HG03460 (cell line): ENCODE measurements around the gene DVL1.

ENCODE experiments used
- ATAC-seq: cut with Tn5 transposase; IDR thresholded peaks from one replicate; pipeline ENCODE4 v1.9.1; 2021; ENCODE audit not compliant: unreplicated experiment

Gene DVL1

DNA sequence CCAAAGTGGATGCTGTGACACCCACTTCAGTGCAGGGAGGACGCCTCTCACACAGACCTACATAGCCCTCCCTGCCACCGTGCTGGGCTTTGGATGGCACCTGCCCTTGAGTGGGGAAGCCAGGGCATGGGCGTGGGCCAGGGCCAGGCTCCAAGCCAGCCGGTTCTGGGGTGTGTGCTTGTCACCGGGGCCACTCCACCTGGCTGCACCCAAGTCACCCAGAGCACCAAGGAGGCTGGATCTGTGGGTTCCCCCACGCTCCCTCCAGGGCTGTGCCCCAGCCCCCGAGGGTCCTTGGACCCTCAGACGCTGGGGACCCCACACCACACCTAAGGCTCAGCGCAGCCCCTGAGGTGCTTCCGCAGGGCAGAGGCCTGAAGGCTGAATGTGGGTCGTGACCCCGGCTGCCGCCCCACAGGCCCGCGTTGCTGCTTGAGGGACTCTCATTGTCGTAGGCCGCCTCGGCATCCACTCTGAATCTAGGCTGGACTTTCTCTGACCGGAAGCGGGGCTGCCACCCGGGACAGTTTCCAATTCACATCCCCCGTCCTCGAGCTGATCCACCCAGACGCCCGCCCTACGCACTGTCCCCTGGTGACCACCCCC lies 7.7 kb upstream of the DVL1 start:
- no peak for ATAC-seq

DNA sequence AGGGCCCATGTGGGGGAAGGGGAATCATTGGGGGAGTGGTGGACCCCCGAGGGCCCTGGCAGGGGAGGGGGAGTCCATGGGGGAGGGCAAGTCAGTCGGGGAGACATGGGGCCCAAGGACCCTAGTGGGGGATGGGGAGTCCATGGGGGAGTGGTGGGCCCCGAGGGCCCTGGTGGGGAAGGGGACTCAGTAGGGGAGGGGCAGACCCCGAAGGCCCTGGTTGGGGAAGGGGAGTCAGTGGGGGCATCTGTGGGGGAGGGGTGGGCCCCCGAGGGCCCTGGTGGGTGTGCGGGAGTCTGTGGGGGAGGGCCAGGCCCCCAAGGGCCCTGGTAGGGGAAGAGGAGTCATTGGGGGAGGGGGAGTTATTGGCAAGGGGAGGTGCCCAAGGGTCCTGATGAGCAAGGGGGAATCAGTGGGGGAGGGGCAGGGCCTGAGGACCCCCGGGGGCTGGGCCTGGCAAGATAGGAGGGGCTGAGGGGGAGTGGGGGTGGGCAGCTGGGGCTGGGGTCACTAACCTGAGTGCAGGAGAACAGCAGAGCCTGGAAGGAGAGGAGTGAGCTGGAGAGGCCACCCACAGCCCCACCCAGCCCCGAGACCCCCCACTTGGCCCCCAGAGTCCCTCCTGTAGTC lies 7.1 kb upstream of the DVL1 start:
- no peak for ATAC-seq

DNA sequence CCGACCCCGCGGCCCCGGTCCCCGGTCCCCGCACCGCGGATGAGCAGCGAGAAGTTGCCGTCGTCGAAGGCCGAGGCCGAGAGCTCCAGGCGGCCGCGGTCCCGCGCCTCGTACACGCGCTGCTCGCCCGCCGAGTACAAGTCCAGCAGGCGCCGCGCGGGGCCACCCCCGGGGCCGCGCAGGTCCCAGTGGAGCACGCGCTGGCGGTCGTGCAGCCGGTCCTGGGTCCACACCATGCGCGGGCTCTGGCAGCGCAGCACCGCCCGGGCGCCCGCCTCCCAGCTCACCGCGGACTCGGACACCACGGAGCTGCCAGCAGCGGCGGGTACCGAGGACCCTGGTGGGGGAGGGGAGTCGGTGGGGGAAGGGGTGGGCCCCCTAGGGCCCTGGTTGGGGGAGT lies 6.2 kb upstream of the DVL1 start:
- ATAC-seq, result no peak

DNA sequence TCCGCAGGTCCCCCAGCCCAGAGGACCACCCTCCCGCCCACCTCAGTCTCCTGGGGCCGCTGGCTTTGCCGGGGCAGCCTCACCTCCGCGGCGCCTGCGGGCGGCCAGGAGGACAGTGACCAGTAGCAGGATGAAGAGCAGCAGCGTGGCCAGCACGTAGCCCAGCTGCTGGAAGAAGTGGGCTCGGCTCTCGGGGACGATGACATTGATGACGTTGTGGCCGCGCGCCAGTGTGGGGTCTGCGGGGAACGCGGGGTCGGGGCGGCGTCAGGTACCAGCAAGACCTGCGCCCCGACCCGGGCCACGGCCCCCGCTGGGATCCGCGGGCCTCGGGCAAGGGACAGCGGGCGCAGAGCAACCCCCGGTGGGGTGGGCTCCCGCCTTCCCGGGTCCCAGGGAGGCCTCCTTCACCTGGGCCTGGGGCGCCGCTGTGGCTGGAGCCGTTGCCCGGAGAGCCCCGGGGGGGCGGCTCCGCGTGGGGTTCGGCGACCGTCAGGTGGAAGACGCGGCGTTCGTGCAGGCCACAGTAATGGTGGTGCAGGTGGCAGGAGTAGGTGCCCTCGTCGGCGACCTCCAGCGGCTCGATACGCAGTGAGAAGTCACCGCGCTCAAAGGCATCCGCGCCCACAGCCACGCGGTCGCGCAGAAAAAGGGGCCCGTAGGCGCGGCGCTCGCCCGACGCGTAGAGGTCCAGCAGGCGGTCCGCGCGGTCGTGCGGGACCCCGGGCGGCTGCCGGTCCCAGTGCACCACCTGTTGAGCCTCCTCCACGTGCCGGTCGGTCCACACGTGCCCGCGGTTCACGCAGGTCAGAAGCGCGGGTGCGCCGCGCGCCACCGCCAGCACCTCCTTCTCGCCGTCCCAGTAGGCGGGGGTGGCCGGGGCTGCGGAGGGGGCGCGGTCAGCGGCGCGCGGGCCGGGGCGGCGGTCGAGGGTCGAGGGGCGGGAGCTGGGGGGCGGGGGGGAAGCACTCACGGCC lies 5.3 kb upstream of the DVL1 start:
- ATAC-seq, result no peak

DNA sequence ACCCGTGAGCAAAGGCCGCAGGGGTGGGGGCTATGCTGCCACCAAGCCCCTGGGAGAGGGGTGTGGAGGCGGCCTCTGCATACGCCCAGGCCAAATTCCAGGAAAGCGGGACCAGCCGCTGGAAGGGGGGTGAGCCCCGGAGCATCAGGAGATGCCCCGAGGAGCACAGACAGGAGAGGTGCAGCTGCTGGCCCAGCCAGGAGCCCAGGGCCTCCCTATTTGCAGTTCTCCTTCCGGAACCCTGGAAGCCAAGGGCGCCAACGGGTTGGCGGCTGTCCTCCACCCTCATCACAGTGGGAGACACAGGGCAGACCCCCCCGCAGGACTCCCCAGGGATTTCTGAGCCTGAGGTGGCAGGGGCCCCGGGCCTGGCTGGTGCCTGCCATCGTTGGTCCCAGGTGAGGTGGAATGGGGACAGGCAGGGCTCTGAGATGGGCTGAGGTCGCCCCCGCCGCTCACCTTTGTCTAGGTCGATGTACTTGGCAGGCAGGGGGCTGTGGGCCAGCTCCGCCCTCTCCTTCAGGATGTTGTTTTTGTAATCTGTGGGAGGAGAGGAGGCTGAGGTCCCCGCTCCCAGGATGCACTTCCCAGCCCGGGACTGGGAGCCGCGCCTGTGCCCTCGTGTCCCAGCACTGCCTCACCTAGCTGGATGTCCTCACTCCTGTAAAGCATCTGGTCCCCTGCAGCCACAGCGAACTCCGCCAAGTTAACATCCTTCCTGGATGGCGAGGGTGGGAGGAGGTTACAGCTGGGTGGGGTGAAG lies 4.4 kb upstream of the DVL1 start:
- no peak for ATAC-seq

DNA sequence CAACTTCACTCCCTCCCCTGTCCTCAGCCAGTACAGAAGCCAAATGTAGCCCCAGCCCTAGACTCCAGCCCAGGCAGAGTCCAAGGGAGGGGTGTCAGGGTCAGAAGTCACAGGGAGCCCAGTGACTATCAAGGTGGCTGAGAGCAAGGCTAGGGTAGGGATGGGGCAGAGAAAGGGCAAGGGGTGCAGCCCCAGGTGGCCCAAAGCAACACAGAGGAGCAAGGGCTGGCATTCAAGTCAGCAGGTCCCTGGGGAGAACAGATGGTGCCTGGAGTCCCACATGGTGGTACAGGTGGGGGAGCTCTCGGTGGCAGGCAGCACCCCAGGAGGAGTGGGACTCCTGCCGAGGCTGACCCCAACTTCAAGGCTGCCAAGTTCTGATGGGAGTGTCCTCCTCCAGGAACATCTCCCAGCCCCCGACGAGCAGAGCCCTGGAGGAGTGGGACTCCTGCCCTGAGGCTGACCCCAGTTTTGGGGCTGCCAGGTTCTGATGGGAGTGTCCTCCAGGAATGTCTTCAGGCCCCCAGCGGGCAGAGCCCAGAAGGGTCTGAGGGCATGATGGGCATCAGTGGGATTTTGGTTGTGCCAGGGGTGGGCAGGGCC lies 3.7 kb upstream of the DVL1 start:
- ATAC-seq, result no peak

DNA sequence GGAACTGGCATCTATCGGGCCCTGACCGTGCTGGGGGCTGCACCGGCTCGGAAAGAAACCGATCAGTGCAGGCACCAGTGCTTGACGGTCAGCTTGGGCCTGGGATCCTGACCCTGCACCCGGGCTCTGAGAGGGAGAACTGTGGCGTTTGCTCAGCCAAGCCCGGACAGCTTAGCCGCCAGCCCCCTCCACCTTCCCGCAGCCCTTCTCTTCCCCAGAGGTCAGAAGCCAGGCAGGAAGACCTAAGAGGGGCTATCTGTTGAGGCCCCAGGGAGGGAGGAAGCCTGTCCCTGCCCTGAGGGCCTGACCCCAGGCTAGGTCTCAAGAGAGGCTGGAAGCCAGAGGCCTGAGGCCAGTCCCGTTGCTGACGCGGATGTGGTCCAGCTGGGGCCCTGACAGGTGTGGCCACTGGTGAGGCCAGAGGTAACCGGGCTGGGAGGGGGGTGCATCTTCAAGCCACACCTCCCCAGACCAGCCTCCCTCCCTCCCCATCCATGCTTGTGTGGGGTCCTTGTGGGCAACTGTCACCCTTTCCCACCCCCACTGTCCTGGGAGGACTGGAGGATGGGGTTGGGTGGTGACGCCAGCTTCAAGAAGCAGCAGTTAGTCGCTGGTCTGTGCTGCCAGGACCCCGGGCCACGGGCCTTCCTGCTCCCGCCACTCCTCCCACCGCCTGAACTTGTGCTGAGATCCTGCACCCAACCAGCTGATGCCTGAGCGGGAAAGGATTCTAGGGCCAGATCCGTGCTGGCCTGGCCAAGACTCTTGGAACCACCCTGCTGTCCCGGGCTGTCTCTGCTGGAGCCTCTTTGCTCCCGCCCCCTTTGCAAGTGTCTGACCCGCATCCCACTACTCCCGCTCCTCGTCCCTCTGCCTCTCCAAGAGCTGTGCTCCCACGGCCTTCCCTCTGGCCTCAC lies 2.6 kb upstream of the DVL1 start:
- ATAC-seq, result no peak

DNA sequence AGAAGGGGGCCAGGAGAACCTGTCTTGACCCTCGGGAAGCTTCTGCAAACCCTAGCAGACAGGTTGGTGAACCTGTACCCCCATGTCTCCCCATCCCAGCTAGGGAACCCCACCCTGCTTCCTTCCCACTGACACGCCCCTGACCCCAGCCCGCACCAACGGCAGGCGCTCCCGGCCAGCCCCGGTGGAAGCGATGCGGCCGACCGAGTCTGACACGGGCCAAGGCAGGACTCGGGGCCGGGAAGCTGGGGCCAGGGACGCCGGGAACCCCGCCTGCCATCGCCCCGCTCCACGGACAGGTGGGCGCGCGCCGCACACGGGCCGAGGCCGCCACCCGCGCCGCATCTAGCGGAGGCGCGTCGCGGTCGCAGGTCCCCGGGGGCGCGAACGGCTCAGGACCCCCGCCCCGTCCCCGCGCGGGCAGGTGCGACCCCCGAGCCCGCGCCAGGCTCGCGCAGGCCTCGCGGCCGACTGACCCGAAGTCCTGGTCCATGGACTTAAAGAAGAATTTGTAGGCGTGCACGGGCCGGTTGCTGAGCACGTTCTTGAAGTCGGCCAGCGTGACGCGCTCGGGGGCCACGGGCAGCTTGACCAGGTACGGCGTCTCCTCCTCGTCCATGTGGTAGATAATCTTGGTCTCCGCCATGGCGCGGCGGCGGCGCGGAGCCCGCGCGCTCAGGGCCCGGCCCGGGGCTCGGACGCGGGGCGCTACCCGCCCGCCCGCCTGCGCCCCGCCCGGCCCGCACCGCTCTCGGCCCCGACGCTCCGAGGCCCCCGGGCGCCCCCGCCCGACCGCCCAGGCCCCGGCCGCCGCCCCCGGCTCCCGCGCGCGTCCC lies 580 bp downstream of the DVL1 start:
- ATAC-seq, result peak; percentile 30

DNA sequence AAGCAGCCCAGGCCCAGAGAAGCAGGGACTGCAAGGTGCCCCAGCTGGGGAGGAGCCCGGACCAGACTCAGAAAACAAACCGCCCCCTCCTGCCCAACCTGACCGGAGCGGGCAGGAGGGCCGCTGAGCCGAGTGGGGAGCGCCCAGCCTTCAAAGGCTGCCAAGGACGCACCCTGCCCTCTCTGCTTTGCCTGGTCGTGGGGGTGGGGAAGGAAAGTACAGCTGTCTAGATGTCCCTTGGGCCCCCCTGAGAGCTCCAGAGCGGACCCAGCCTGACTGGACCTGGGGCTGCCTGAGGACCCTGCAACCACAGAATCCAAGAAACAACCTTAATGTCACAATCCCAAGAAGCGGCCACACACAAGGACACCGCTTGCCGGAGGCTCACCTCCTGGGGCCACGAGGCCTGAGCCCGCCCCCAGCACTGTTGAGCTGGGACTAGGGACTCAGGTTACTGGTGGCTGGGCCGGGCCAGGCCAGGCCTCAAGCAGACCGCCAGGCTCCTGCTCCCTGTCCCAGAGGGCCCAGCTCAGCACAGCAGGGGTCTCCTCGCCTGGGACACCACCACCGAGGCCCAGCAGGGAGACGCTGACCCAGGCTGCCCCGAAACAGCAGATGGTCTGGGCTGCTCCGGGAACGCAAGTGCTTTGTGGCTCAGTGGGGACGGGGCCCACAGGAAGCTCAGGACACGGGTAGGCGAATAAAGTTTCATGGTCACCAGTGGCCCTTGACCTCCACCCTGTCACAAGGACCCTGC lies 1.4 kb downstream of the DVL1 start:
- ATAC-seq, result no peak

DNA sequence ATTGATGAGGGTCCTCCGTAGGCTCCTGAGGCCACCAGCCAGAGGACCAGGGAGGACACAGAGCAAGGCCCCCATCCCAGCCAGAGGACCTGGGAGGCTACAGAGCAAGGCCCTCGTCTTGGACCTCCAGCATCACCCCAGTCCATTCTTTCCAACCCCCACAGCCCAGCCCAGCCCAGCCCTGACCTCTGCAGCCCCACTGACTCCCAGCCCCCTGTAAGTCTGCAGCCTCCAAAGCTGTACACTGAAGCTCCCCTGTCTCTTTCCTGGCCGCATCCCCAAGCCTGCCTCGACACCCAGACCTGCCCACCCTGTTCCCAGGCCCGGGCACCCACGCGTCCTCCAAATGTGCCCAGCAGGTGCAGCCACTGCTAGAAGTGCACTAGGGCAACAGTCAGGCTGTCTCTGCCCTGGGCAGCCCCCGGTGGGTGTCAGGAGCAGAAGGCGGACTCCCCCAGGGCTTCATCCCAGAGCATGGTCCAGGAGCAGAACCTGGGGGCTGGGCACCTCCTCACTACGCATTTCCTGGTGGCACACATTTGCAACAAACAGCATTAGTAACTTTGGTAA lies 2.1 kb downstream of the DVL1 start:
- no peak for ATAC-seq

DNA sequence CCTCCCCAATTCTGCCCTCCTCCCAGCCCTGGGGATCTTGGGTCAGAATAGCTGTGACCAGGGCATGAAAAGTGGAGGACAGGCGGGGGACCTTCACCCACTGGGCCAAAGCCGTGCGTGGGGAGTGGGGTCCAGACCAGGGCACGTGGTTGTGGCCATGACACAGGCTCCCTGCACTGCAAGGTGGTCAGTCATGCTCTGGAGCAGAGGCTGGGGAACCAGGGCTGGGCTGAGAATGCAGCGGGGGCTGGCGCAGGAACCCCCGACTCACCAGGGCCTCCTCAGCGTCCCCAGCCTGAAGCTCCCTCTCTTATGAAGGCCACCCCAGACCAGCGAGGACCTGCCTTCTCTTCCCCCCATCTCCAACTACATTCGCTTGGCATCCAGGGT lies 2.7 kb downstream of the DVL1 start:
- ATAC-seq, result no peak

DNA sequence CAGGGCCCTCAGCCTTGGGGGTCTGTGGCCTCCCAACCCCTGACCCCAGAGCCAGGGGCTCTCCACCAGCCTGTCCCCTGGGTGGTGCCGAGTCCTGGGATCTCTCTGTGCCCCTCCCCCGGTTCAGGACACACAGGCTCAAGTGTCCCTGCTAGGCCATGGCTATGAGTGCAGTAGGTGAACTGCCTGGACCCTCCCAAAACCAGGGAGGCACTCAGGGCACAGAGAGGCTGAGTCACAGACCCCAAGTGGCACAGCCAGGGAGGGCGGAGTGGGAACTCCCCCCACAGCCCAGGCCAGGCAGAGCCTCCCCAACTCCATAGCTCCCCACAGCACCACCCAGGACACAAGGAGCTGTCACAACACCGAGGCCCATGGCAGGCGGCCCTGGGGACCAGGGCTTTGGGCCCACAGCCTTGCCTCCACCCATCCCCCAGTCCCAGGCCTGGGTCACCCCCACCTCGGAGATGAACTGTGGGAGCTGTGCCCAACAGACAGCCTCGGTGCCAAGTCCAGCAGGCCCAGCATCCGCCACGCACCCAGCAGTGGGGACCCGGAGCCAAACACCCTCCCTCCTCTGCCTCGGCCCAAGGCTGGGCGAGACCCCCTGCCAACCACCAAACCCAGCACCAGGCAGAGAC lies 3.2 kb downstream of the DVL1 start:
- no peak for ATAC-seq

DNA sequence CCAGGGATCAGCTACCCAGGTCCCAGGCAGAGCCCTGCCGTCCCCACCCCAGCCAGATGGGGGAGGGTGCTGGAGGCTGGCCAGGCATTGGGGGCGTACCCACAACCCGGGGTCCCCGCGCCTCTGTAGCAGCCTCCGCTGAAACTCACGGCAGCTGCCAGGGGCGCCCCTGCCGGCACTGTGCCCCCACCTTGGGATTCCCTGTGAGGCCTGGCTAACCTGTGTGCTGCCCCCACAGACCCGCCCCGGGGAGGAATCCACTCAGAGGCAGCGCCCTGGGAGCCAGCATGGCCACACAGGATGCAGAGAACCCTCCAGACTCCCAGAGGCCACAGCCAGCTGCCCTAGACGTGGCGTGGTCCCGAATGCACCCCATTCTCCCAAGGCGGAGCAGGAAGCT lies 3.8 kb downstream of the DVL1 start:
- no peak for ATAC-seq

DNA sequence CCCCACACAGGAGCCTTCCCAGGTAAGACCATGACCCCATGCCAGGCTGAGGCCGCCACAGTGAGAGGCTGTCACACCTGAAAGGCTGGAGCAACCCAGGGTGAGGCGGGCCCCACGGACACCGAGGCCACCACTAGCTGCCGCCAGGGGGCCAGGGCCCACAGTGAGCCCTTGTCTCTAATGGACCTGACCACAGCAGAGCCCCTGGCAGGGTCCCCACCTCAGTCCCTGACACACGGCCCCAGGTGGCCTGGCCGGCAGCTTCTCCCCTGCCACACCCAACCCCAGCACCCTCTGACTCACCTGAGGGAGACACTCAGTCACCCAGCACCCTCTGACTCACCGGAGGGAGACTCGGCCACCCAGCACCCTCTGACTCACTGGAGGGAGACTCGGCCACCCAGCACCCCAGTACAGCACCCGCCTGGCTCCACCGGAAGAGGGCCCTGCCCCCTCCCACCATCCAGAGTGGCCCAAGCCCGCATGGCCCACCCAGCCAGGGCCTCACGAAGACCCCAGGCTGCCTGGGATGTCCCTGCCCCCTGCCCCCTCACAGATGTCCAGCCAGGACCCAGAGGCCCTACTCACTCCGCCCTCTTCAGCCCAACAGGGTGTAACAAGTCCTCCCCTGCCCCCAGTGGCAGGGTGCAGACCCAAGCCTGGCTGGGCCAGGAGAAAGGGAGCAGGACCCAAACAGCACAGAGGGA lies 4.4 kb downstream of the DVL1 start:
- ATAC-seq, result no peak

DNA sequence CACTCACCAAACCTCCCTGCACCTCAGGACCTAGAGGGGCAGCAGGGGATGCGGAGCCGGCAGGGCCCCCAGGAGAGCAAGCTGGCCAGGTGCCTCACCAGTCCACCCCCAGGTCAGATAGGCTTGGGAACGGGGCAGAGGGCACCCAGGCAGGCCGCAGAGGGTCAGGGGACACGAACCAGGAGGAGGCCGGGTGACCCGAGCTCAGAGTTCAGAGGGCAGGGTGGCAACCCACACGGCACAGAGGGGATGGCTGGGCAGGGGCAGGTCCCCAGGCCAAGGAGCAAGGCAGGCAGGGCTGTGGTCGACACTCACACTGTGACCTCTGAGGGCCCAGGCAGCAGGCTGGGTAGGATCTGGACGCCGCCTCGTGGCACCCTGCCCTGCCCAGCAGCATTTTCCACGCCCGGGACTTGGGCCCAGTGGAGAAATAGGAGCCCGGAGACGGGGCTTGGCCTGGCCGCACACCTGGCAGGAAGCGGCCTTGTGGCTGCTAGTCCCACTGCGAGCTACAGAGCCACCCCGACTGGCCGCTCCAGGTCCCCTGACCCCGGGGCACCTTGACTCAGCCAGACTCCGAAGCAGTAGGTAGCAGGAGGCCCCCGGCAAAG lies 5.3 kb downstream of the DVL1 start:
- ATAC-seq, result no peak

DNA sequence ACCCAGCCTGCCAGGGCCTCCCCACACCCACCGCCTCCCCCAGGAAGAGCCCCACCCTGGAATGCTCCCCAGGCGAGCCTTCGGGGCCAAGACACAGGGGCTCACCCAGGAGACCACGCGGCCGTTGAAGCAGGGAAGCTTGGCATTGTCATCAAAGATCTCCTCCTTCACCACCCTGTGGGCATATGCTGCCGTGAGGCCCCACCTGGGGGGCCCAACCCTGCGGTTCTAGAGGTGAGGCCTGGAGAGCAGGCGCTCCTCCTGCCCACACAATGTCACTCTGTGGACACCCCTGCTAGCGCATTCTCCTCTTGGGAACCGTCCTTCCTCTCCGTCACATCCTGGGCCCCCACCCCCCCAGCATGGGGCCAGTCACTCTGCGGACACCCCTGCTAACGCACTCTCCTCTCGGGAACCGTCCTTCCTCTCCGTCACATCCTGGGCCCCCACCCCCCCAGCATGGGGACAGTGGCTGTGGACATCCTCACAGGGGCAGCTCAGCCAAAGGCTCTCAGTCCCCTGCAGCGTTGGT lies 6.6 kb downstream of the DVL1 start:
- no peak for ATAC-seq
